Right renal cortex interstitium (tissue), 3 donors: ENCODE data around the gene PKIB. TPM values are rescaled to one million over a fixed set of nuclear protein-coding genes. Genes with fewer than 3 reads are reported as not detected.

ENCODE experiments used
- DNase-seq, 3 donors: peaks; one replicate each; pipeline ENCODE4 v3.0.0-alpha.2; 2013; ENCODE audit warnings: low read depth in 3 of 3, low spot score in 2 of 3
- polyA plus RNA-seq, 3 donors: library from polyadenylated mRNA; unstranded; fragments of 120-200 nt; gene quantifications; one replicate each; pipeline ENCODE4 v1.2.1, GENCODE V29; 2013; ENCODE audit not compliant: insufficient read length in 3 of 3

The PKIB gene
- polyA plus RNA-seq, 3 donors, result 1.7 to 2.0 (median 1.8) TPM

DNA sequence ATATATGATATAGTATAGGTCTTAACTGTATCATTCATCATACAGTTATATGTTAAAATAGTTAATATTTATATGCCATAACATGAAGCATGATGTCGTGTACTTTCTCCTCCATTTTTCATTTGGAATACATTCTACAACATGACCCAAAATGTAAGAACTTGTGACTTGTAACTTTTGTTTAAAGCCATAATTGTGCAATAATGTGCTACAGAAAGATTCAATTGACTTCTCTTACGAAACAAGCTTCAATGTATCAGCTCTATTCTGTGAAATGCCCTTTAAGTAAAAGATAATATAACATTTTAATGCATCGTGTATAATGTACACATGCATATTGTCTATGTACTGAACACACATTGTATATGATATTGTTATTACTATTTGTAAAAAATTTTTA is 92.6 kb downstream of the PKIB start:
- no peak for DNase-seq

DNA sequence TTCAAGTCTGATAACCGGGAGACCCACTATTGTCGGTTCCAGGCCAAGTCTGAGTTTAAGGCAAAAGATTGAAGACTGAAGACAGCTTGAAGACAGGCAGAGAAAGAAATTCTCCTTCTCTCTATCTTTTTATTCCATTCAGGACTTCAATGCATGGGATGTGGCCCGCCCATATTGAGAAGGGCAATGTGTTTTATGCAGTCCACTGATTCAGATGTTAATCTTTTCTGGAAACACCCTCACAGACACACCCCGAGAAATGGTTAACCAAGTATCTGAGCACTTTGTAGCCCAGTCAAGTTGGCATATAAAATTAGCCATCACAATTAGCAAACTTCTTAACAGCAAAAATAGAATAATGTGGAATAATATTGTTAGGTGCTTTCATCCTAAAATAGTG is 93.9 kb downstream of the PKIB start:
- no peak for DNase-seq

DNA sequence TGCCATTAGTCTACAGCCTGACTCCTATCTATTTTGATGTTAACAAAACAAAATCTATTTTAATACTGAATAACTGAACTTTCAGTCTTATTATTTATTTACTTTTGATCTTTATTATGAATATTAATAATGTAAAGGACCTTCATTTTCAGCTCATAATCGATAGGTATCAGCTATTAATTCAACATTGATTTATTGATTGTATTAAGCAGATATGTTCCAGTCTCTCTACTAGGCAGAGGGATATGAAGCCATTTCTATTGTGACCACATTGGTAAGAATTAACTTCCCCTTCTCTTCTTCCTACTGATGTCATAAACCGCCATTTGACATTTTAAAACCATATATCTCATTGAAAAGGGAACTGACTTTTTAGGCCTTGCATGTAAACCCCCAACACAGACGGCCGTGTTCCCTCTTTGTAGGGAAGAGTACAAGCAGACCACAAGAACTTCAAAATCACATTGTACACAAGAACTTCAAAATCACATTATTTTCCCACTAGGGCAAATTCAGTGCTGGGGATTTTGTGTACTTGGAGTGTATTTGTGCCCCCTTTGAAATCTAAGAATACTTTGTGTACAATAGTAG is 99.8 kb downstream of the PKIB start:
- no peak for DNase-seq

DNA sequence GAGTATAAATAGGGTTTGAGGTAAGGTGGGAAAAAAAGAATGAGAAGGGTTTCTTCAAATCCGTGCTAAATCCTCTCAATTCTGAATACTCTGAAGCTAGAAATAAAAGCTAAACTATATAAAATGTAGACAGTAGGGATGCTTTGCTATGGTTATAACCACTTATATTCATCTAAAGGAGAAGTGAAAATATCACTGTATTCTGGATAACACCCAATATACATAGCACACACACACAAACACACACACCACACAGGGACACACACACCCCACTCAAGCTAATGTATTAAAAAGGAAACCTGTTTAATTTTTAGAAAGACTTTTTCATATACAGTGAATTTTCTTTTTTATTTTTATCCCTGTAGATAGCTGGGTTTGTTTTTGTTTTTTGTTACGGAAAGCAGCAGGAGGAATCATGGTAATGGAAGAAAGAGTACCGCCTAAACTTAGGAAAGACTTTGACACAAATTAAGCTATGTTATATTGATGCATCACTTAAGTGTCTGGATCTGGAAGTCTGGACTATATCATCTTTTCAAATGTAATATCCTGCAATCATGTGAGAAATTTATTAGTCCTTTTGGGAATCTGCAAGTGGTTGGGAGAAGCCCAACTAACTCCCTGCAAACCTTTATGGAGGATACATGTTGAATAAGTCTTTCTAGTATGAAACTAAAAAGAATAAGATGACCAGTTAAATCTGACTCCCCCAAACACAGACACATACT is 100.9 kb downstream of the PKIB start:
- DNase-seq, result no peak

DNA sequence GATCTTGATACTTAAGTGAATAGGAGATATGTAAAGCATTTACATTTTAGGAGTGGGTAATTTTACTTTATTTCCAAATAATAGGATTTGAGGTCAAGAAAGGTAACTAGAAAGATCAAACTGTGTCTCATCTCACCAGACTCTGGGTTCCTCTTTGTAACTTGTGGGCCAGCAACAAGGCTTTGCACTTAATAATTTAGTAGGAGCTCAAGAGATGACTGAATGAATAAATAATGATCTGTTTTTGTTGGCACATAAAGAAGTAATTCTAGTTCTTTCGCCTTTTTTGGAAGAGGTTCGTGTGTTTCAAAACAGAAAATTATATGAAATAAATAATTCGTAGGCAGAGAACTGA is 101.9 kb downstream of the PKIB start:
- DNase-seq, result no peak

DNA sequence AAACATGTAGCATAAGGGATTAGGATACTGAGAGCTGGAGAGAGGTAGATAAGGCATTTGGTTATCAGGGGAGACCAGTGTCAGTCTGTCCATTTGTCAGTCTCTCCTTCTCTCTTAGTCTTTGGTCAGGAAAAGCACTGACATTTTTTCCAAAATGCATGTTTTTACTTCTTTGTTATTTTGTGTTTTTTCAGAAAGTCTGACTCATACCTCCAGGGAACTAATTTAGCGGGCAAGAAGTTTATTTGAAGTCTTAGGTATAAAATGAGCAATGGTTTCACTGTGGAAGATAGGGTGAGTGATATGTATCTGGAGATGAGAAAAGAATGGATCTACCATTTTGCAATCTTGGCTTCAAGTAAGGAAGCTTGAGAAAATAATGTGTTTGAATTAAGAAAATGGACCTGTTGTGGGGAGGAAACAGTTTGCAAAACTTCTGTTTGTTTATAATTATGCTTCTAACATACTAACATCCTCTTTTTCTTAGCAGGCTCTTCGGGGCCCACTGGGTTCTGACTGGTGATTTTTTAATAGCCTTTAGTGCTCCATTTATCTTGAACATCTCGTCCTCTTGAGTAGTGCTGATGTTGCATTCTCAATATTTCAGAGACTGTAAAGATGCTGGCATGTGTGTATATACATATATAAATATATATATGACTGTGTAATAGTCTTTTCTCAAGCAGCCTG is 102.4 kb downstream of the PKIB start:
- no peak for DNase-seq

DNA sequence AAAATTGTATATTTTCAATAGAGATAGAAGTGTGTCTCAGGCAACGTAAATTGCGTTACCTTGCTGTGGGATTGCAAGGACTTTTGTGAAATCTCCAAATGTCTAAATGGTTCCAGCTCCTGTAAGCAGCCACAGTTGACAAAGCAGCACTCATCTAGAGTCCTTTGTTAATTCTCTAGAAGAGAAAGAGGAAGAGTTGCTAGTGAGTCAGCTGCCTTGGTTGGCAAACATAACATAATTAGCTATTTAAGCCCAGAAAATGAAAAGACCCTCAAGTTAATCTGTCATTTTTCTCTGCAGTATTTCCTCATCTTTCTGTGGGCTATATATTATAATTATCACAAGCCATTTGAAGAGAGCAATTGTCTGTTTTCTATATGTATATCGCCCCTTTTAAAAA is 102.9 kb downstream of the PKIB start:
- no peak for DNase-seq

DNA sequence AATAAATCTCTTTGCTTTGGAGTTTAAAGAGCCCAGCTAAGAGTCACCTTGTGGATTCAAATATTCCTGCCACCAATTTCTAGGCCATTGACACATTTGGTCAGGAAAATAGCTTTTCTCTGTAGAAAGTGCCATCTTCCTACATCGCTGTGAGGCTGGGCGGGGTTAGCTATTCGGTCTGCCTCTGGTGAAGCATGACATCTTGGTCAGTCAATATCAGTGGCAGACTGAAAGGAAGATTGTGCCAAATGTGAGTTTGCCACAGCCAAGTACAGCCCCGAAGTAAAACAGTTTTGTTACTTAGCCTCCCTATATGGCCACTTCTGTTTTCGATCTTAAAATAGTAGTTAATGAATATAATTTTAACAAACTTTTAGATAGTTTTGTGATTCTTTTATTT is 103.9 kb downstream of the PKIB start:
- DNase-seq, result no peak

DNA sequence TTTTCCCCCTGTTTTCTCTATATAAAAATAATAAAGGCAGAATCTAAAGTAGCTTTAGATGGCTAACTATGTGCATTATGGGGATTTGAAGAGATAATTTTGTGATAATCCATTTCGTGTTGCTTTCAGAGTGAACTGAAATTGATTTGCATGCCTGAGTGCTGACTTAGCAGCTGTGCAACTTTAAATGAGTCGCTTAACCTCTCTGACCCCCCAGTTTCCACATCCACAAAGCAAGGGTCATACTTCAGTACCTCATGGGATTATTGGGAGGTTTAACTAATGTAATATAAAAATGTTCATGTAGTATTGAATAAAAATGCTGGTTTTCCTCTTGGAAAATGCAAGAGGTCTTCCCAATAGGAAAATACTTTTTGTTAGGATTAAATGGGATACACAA is 105.5 kb downstream of the PKIB start:
- DNase-seq, result no peak

DNA sequence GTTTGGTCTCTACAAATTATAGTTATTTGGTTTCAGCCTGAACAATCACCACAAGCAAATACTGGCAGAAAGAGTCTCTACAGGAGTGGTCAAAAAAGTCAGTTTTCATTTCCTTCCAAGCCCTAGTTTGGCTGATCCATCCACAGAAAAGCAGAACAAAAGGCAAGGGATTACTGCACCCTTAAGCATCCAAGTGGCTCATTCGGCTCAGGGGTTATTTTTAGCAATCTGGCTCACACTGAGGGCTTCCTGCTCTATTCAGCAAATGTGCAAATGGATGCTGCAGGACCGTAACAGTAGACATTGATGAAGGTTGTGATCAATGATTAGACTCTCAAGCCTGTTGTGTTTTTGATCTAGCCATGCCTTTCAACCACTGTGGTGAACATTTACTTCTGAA is 107.1 kb downstream of the PKIB start:
- DNase-seq, result no peak

DNA sequence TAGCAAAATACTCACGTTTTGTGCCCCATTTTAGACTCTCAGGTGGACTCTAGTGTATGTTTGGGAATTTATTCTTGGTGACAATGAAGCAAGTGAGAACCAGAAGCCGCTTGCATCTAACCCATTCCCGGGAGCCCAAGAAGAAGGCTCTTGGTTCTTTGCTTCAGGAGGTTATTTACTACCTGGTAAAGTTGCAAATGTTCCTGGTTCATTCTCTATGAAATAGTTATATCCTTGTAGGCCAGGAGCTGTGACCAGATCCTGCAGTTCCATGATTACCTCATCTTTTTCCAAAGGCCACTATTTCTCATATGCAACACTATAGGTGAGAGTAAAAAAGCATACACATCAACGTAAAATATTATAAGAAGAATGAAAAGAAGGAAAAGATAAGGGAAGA is 108.4 kb downstream of the PKIB start:
- DNase-seq, result no peak

DNA sequence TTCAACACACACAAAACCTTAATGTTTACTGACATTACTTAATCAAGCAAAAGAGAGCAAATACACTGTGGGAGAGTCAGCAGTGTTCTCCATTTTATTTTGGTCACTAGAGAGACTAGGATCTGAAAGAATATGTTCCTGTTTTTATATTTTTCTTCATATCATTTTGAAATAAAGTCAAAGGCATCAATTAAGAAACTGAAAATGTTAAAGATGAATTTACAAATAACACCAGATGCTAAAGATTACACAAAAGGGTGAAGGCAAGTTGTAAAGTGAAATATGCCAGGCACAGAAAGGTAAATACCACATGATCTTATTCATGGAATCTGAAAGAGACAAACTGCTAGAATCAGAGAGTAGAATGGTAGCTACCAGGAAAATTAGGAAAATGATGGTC is 109.0 kb downstream of the PKIB start:
- DNase-seq, result no peak

DNA sequence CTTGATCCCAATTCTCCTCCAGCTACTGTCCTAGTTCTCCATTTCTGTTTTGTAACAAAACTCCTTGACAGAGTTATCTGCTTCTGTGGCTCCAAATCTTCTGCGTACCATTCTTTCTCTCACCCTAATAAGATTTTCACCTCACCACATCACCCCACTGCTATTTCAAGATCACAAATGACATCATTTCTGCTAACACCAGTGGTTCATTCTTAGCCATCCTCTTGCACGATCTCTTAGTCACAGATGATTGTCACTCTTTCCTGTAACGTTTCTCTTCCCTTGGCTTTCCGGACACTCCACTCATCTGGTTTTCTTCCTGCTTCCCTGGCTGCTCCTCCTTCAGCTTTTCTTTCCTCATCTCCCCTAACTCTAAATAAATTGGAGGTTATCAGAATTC is 112.5 kb downstream of the PKIB start:
- DNase-seq, result no peak

DNA sequence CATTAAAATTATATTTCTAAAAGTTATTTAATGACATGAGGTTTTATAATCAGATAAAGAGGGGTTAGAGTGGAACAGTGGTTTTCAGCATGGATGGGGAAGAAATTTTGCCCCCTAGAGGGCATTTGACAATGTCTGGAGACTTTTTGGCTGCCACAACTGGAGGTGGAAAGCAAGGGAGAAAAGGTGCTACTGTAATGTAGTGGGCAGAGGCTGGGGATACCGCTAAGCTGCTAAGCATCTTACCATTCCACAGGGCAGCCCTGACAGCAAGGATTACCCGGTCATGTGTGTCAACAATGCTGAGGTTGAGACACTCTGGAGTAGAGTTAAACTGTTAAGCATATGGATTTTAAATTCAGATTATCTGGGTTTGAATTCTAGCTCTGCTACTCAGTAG is 116.4 kb downstream of the PKIB start:
- no peak for DNase-seq

DNA sequence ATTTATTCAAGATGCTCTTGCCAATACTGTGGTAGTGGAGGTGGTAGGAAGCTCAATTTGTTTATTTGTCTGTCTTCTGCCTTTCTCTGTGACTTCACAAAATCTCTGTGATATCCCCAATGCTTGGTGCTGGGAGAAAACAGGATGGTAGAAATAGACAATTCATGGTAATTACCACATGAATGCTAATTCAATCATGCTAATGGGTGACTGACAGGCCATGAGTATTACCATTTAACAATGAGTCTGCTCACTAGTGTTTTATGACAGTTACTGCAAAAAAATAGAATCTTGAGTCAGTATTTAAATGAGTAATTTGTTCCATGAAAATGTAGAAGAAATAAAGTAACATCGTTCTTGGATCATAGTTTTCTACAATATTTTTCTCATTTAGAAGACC is 117.0 kb downstream of the PKIB start:
- DNase-seq, result no peak

DNA sequence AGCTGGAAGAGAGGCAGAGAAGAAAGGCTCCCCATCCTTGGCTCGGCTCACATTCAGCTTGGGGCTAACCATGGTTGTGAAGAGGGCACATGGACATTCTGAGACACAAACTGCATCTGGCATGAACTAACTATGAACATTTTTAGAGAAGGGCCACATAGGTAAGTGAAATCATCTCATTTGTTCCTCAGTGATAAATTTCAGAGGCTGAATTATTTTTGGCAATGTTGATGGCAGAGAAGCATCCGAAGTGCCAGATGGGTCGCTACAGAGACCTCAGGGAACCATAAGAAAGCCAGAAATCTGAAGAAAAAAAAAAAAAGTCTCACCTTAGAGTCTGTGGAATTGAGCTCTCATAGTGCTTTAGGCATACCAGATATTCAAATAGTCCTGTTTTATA is 120.1 kb downstream of the PKIB start:
- DNase-seq, result no peak

DNA sequence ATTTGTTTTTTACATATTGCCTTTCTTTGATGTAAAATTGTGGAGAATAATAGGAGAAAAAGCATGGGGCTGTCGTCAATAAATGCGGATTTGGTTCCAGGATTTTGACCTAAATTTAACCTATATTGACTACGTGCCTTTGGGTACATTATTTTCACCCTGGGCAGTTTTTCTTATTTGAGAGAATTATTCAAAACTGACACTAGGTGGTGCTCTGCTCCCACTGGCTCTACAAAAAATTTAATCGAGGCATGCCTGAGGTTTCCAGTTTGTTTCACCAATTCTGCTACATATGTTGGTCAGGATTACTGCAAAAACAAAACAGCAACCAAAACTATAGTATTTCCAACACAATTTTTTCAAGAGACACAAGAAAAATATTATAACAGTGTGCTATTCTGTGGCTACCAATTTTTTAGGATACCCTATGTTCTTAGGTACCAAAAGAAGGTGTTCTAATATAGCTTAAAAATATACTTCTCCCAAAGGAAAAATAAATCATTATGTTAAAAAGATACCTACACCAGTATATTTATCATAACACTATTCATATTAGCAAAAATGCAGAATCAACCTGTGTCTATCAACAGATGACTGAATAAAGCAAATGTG is 120.7 kb downstream of the PKIB start:
- peak in 1 of 3 donors; percentile 18 for DNase-seq

DNA sequence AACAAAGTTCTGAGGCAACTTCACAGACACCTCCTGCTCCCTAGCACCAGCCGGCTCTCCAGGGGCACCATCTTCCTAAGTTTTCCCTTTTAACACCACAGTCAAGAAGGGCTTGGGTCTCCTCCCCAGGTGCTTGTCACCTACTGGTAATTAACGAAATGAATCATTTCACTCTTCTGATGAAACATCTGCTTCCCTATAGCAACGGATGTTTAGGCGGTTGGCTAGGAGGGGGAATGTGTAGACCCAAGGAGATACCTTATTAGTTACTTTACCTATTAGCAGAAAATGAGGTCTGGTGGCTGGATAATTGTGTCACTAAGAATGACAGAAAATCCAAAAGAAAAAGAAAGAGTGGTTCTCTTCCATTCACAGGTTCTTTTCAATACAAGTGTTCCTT is 123.1 kb downstream of the PKIB start:
- no peak for DNase-seq

DNA sequence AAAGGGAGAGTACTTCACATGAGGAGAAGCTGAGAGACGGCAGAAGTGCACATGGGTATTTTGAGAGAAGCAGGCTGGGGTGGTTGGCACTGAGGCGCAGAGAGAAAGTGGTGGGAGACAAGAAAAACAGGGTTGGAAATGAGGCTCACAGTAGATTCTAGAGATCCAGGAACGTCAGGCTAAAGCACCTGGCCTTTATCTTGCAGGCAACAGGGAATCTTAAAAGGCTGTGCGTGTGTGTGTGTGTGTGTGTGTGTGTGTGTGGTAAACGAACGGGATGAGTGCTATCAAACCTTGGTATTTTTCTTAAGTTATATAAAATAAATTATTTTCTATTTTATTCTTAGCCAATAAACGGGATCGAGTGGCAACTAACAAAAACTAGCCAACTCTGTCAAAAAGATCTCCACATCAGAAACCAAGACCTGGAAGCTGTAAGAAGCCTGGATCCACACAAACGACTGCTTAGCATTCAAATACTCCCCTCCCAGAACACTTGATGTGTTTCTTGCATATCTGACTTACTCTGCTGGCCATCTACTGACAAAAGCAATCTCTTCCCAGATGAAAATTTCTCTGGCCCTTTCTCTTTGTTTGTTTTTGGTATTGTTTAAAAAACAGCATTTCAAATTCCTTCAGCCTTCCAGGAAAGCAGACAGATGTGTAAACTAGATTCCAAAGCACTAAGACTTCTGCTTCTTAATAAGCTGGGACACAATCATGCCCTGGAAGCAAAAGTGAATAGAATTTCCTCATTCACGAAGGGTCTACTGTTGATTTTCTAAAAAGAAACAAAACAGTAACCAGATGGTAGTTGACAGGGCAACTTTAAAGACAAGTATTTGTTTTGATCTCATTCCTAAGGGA is 124.6 kb downstream of the PKIB start:
- no peak for DNase-seq

DNA sequence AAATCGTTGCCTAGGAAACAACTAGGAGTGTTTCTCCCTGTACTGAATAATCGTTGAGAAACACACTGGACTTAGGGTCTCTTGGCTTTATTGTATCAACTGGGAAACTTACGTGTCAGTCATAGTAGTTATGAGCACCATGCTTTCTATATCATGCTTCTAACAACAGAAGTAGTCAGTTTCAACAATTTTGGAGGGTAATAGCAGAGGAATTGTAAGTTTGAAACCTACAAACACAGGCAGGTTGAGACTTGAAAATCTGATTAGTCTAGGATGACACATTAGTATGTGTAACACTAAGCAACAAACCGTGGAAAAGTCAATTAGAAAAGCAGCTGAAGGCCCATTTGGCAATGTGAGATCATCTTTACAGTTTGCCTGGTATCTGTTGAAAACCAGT is 125.4 kb downstream of the PKIB start:
- no peak for DNase-seq

DNA sequence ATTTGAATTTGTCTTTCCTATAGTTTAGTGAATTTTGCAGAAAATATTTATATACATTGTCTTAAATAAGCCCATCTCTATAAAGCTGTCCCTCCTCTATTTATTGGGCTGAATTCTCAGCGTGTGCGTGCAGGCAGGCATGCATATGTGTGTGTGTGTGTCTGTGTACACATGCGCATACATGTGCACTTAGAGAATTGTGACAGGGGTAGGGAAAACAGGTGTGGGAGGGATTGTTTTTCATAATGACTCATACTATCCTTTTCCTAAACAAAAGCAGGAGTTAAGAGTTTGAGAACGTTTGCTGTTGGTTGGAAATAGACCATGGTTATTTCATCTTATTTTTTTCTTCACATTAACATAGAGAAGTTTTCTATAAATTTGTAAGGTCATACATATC is 126.0 kb downstream of the PKIB start:
- no peak for DNase-seq
